ENCODE measurements around the gene SSRP1.

The SSRP1 gene

GRCh38 chr11:57311109-57311936 lies 24.4 kb downstream of the SSRP1 start (continued):
- TF ChIP-seq ZBTB44 (tag by site-specific recombination; IDR thresholded peaks at IDR 0.05) (no peak), ZNF76 (tag by site-specific recombination; IDR thresholded peaks at IDR 0.05; ENCODE audit: borderline replicate concordance, low read depth) (no peak), ZNF621 (tag by site-specific recombination; IDR thresholded peaks at IDR 0.05) (no peak), PRDM10 (tag by site-specific recombination; IDR thresholded peaks at IDR 0.05) (peak; percentile 73), ZNF423 (tag by site-specific recombination; IDR thresholded peaks at IDR 0.05) (no peak), TRIM28 (IDR thresholded peaks at IDR 0.05; ENCODE audit: borderline replicate concordance, low read length) (no peak), ZFP37 (tag by site-specific recombination; IDR thresholded peaks at IDR 0.05) (no peak), ZNF514 (tag by site-specific recombination; IDR thresholded peaks at IDR 0.05) (no peak), ZNF518A (tag by site-specific recombination; conservative IDR thresholded peaks at IDR 0.05; ENCODE audit: low read depth) (no peak), ZNF560 (tag by site-specific recombination; IDR thresholded peaks at IDR 0.05; ENCODE audit: borderline replicate concordance) (no peak), SP7 (tag by site-specific recombination; IDR thresholded peaks at IDR 0.05) (0 out of 2 replicates have a peak, but pooled peaks have one; percentile 41), REPIN1 (tag by site-specific recombination; IDR thresholded peaks at IDR 0.05; ENCODE audit: low read depth) (no peak), ZBTB21 (tag by site-specific recombination; IDR thresholded peaks at IDR 0.05) (no peak), ZFP41 (tag by site-specific recombination; IDR thresholded peaks at IDR 0.05; ENCODE audit: borderline replicate concordance) (no peak), ZNF211 (tag by site-specific recombination; IDR thresholded peaks at IDR 0.05; ENCODE audit: low read depth) (no peak), ZNF26 (tag by site-specific recombination; IDR thresholded peaks at IDR 0.05) (no peak), ZNF2 (tag by site-specific recombination; IDR thresholded peaks at IDR 0.05) (no peak), ZNF473 (tag by site-specific recombination; IDR thresholded peaks at IDR 0.05) (no peak), ZNF776 (tag by site-specific recombination; IDR thresholded peaks at IDR 0.05; ENCODE audit: borderline replicate concordance) (no peak)
- TF ChIP-seq, protein P1, sequence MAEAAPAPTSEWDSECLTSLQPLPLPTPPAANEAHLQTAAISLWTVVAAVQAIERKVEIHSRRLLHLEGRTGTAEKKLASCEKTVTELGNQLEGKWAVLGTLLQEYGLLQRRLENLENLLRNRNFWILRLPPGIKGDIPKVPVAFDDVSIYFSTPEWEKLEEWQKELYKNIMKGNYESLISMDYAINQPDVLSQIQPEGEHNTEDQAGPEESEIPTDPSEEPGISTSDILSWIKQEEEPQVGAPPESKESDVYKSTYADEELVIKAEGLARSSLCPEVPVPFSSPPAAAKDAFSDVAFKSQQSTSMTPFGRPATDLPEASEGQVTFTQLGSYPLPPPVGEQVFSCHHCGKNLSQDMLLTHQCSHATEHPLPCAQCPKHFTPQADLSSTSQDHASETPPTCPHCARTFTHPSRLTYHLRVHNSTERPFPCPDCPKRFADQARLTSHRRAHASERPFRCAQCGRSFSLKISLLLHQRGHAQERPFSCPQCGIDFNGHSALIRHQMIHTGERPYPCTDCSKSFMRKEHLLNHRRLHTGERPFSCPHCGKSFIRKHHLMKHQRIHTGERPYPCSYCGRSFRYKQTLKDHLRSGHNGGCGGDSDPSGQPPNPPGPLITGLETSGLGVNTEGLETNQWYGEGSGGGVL (tag by site-specific recombination; IDR thresholded peaks at IDR 0.05), result no peak
- TF ChIP-seq, protein P2, sequence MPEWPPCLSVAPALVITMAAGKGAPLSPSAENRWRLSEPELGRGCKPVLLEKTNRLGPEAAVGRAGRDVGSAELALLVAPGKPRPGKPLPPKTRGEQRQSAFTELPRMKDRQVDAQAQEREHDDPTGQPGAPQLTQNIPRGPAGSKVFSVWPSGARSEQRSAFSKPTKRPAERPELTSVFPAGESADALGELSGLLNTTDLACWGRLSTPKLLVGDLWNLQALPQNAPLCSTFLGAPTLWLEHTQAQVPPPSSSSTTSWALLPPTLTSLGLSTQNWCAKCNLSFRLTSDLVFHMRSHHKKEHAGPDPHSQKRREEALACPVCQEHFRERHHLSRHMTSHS (tag by site-specific recombination; IDR thresholded peaks at IDR 0.05), result no peak

Measured in HEK293 (cell line).